Raji (cell line): ENCODE results near the gene NT5C1A.

Source experiments
- POLR2A ChIP-seq: IDR thresholded peaks from 2 replicates; pipeline ENCODE4 v1.6.1; 2011; ENCODE audit warnings: low read depth, low read length, control low read depth; ENCODE audit not compliant: insufficient read depth

The NT5C1A gene

GRCh38 chr1:39694026-39694425 is 22.1 kb upstream of the NT5C1A start:
- TF ChIP-seq POLR2A = no peak

- no peak for TF ChIP-seq POLR2A
Measured at GRCh38 chr1:39692152-39693074, 20.5 kb upstream of the NT5C1A start.

GRCh38 chr1:39691383-39692151 is 19.7 kb upstream of the NT5C1A start, which contains the start of gene HPCAL4:
HPCAL4 (minus strand) TSS chr1:39691433; CDS start chr1:39684603, 6,830 bp downstream.
- TF ChIP-seq POLR2A = no peak

GRCh38 chr1:39690794-39691382 is 19.0 kb upstream of the NT5C1A start:
- no peak for TF ChIP-seq POLR2A

- TF ChIP-seq POLR2A = no peak
Measured at GRCh38 chr1:39690225-39690624, 18.3 kb upstream of the NT5C1A start.

GRCh38 chr1:39689635-39690034 is 17.7 kb upstream of the NT5C1A start:
- TF ChIP-seq POLR2A = no peak

- TF ChIP-seq POLR2A = no peak
Measured at GRCh38 chr1:39689214-39689613, 17.3 kb upstream of the NT5C1A start.

- no peak for TF ChIP-seq POLR2A
Measured at GRCh38 chr1:39688706-39689105, 16.8 kb upstream of the NT5C1A start.

- no peak for TF ChIP-seq POLR2A
Measured at GRCh38 chr1:39687243-39687642, 15.3 kb upstream of the NT5C1A start.

GRCh38 chr1:39685071-39685470 is 13.2 kb upstream of the NT5C1A start:
- TF ChIP-seq POLR2A = no peak

GRCh38 chr1:39684313-39684664 is 12.4 kb upstream of the NT5C1A start:
- TF ChIP-seq POLR2A = no peak

- no peak for TF ChIP-seq POLR2A
Measured at GRCh38 chr1:39683591-39684312, 11.8 kb upstream of the NT5C1A start.

- no peak for TF ChIP-seq POLR2A
Measured at GRCh38 chr1:39681999-39682398, 10.1 kb upstream of the NT5C1A start.

- TF ChIP-seq POLR2A = no peak
Measured at GRCh38 chr1:39681294-39681693, 9.4 kb upstream of the NT5C1A start.

- no peak for TF ChIP-seq POLR2A
Measured at GRCh38 chr1:39680751-39681150, 8.8 kb upstream of the NT5C1A start.
